COLO829 (cell line): Measurements from ENCODE around the gene CTSA.
A peak's percentile ranks its signal among the peaks of the same experiment; 100 is the strongest.

ENCODE experiments used
- DNase-seq: peaks from one replicate; pipeline ENCODE4 v3.0.0; 2012; ENCODE audit warnings: low spot score

The CTSA gene

DNA sequence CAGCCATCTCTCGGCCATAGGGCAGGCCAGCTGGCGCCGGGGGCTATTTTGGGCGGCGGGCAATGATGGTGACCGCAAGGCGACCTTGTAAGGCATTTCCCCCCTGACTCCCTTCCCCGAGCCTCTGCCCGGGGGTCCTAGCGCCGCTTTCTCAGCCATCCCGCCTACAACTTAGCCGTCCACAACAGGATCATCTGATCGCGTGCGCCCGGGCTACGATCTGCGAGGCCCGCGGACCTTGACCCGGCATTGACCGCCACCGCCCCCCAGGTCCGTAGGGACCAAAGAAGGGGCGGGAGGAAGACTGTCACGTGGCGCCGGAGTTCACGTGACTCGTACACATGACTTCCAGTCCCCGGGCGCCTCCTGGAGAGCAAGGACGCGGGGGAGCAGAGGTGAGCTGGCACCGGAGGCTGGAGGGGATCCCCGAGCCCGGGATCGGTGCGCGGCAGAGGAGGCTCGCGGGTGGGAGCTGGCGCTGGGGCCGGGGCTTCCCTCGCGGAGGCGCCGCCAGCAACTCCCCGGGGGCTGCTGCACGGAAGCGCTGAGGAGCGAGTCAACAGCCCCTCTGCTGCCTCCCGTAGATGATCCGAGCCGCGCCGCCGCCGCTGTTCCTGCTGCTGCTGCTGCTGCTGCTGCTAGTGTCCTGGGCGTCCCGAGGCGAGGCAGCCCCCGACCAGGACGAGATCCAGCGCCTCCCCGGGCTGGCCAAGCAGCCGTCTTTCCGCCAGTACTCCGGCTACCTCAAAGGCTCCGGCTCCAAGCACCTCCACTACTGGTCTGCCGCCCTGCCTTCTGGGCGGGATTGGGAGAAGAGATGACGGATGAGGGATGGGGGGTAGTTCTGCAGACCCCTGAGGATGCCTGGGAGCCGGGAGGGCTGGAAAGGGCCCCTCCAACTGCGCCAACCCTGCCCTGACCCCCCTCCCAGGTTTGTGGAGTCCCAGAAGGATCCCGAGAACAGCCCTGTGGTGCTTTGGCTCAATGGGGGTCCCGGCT lies at the start of gene CTSA, which contains the start of gene NEURL2:
Gene CTSA (plus strand): TSS at position 351 of the 999 bp plus-strand sequence. CDS start 234 bp downstream, at position 585.
Gene NEURL2 (minus strand): TSS at position 224 of the 999 bp plus-strand sequence. CDS start 217 bp downstream, at position 7.
- peak; percentile 99 for DNase-seq

GRCh38 chr20:45841407-45842129 lies 49.6 kb upstream of the CTSA start:
- DNase-seq, result no peak

GRCh38 chr20:45842169-45842812 lies 48.8 kb upstream of the CTSA start:
- no peak for DNase-seq

DNA sequence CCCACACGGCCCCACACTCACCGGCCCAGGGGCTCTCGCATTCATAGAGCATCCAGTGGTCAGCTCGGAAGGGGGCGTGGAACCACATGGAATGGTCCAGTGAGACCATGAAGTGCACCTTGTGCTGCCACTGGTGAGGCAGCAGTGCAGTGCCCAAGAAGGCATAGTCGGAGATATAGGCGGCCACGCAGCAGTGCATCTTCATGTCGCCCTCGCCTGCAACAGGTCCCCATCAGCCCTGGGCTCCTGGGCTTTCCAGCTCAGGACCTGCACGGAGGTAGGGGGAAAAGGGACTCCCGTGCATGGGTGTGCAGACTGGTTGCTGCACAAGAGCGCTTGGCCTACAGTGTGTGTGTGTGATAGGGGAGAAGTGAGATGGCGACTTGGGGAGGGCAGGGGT lies 47.6 kb upstream of the CTSA start:
- no peak for DNase-seq

DNA sequence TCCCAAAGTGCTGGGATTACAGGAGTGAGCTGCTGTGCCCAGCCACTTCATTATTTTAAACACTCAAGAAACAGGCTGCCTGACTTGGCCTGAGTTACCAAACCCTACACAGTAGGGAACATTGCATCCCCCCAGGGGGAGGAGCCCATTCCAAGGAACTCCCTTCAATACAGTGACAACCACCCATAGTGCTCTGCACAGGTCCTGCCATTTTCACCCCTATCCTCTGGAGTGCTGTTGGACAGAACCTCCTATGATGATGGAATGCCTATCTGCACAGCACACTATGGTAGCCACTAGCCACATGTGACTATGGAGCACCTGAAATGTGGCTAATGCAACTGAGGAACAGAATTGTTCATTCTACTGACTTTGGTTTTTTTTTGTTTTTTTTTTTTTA lies 45.7 kb upstream of the CTSA start:
- no peak for DNase-seq

- no peak for DNase-seq
These were observed 42.7 kb upstream of the CTSA start for GRCh38 chr20:45848421-45848820.

- DNase-seq, result no peak
These were observed 42.1 kb upstream of the CTSA start for GRCh38 chr20:45848969-45849582.

DNA sequence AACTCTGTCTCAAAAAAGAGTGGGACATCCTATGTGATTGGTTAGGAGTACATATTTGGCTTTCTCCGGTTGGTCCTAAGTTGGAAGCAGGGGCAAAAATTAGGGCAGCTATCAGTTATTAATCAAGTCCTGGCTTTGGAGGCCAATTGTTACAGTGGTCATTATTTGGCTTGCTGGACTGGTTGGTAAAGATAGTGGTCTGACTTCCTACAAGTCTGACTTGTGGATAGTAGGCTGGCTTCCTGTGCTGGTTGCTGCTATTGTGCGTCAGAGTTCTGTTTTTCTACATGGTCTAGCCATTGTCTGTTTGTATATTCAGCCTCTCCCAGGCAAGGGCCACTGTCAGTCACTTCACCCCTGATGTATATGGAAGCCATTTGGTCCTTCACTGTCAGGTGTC lies 40.9 kb upstream of the CTSA start:
- DNase-seq, result no peak

- no peak for DNase-seq
These were observed 40.2 kb upstream of the CTSA start for GRCh38 chr20:45850926-45851325.

DNA sequence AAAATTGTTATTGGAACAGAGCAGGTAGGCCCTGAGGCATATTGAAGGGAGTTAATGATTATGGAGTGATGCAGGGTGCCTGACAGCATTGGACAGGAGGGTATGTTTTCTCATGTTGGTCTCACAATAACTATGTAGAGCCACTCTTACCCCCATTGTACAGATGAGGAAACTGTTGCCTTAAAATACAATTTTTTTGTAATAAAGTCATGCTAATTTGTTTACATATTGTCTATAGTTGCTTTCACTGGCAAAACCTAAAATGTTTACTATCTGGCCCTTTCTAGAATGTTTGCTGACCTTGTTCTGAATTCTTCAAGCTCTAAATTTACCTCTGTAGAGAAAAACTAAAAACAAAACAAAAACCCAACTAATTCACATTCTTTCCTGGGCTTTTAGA lies 39.6 kb upstream of the CTSA start:
- no peak for DNase-seq

- DNase-seq, result no peak
These were observed 38.8 kb upstream of the CTSA start for GRCh38 chr20:45852326-45852725.

- no peak for DNase-seq
These were observed 37.7 kb upstream of the CTSA start for GRCh38 chr20:45853484-45853883.

GRCh38 chr20:45857114-45857881 lies 33.8 kb upstream of the CTSA start, which contains the start of the genes ACOT8 and ZSWIM3:
Gene ACOT8, minus strand, starts transcription at chr20:45857392. Its CDS starts 77 bp downstream, at chr20:45857315.
Gene ZSWIM3, plus strand, starts transcription at chr20:45857614. Its CDS starts 212 bp downstream, at chr20:45857826.
- DNase-seq, result peak; percentile 100

DNA sequence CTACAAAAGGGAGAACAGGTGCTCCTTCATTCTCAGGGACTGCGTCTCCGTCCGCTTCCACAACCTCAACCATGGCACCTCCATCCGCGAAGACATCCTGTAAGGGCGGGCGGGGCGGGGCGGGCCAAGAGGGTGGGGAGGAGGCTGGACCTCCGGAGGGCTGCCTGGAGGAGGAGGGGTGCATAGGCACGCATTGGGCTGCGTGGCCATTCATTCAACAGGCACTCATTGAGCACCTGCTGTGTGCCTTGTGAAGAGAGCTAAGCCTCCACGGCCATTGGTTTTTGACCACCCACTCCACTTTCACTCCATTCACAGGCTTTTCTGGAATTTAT lies 33.3 kb upstream of the CTSA start:
- DNase-seq, result peak; percentile 51

DNA sequence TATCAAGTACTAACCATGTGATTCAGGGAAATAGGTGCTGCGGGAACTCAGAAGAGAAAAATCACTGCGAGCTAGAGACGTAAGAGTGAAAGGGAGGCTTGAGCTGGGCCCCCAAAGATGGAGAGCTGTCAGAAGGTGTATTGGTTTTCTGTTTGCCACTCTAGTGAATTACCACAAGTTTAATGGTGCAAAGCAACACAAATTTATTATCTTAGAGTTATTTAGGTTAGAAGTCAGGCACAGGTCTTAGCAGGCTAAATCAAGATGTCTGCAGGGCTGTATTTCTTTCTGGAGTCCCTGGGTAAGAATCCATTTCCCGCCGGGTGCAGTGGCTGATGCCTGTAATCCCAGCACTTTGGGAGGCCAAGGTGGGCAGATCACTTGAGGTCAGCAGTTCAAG lies 31.2 kb upstream of the CTSA start:
- no peak for DNase-seq

GRCh38 chr20:45860560-45861220 lies 30.4 kb upstream of the CTSA start:
- no peak for DNase-seq

DNA sequence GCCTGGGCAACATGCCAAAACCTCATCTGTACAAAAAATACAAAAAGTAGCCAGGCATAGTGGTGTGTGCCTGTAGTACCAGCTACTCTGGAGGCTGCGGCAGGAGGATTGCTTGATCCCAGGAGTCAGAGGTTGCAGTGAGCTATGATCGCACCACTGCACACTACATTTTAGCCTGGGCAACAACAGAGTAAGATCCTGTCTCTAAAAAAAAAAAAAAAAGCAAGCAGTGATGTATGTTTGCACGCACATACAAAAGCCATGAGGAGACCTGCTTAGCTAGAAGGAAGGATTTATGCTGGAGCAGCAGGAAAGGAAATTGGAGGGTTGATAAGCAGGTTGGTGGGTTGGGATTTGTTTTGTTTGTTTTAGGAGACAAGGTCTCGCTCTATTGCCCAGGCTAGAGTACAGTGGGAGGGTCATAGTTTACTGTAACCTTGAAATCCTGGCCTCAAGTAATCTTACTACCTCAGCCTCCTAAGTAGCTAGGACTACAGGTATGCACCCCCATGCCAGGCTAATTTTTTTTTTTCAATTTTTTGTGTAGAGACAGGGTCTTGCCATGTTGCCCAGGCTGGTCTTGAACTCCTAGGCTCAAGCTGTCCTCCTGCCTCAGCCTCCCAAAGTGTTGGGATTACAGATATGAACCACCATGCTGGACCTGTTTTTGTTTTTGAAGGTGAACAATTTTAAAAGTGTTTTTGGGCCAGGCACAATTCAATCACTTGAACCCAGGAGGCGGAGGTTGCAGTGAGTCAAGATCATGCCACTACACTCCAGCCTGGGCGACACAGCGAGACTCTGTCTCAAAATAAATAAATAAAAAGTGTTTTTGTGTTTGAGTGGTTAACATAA lies 29.7 kb upstream of the CTSA start:
- no peak for DNase-seq

GRCh38 chr20:45863543-45864470 lies 27.3 kb upstream of the CTSA start:
- DNase-seq, result no peak
